GM21447 (cell line): ENCODE results near the gene PUS3.
A peak's percentile ranks its signal among the peaks of the same experiment; 100 is the strongest.

Source experiments
- ATAC-seq: cut with Tn5 transposase; IDR thresholded peaks from one replicate; pipeline ENCODE4 v1.9.1; 2021; ENCODE audit not compliant: unreplicated experiment

PUS3 gene

GRCh38 chr11:125902927-125903710, at the start of gene PUS3:
Gene PUS3 (minus strand): TSS chr11:125903206. CDS start chr11:125896284, 6,922 bp downstream.
- peak; percentile 97 for ATAC-seq

GRCh38 chr11:125952559-125952958, 49.6 kb upstream of the PUS3 start:
- no peak for ATAC-seq

DNA sequence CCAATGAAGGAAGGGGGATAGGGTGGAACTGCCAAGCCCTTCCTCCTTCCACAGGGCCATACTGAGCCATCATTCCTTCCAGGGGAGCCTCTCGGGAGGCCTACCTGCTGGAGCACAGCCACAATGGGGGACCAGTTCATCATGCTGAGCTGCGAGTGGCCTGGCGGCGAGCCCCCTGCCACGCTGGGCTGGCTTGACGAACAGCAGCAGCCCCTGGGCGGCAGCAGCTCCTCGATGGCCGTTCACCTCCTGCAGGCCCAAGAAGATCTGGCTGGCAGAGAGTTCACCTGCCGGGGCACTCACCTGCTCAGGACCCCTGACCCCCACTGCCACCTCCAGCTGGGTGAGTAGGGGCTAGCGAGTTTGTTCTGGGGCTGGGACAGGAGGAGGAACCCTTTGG, 48.7 kb upstream of the PUS3 start:
- ATAC-seq, result no peak

DNA sequence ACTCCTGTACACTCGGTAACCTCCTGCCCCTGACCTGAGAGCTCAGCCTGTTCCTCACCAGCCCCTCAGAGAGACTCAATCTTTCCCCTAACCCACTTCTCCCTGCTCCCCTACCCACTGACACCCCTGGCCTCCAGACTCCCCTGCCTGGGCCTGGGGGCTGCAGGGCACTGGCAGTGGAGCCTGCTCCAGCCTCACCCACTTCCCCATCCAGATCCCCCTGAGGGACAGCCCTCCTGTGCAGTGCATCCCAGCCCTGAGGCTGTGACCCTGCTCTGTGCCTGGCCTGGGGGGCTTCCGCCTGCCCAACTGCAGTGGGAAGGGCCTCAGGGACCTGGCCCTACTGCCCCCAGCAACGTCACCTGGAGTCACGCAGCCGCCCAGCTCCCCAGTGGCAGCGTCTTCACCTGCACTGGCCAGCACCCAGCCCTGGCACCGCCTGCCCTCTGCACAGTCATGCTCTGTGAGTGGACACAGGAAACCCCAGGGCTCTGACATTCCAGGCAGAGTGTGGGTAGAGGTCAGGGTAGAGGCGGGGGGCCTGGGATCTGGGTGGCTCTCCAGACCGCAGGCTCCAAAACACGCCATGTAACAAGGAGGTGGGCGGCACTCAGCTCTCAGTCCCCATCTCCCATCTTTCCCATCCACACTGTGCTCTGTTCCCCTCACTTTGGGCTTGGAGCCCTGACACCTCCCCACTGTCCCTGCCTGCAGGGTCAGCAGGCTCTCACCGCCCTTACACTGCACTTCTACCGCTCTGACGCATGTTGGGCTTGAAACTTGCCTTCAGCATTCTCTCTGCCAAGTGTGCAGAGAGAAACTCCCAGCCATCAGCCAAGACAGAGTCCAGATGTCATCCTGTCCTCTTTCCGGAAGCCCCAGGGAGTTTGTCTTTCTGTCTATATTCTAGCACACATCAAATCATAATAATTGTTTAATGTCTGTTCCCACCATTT, 48.0 kb upstream of the PUS3 start:
- ATAC-seq, result no peak

GRCh38 chr11:125950178-125950490, 47.1 kb upstream of the PUS3 start:
- ATAC-seq, result no peak

DNA sequence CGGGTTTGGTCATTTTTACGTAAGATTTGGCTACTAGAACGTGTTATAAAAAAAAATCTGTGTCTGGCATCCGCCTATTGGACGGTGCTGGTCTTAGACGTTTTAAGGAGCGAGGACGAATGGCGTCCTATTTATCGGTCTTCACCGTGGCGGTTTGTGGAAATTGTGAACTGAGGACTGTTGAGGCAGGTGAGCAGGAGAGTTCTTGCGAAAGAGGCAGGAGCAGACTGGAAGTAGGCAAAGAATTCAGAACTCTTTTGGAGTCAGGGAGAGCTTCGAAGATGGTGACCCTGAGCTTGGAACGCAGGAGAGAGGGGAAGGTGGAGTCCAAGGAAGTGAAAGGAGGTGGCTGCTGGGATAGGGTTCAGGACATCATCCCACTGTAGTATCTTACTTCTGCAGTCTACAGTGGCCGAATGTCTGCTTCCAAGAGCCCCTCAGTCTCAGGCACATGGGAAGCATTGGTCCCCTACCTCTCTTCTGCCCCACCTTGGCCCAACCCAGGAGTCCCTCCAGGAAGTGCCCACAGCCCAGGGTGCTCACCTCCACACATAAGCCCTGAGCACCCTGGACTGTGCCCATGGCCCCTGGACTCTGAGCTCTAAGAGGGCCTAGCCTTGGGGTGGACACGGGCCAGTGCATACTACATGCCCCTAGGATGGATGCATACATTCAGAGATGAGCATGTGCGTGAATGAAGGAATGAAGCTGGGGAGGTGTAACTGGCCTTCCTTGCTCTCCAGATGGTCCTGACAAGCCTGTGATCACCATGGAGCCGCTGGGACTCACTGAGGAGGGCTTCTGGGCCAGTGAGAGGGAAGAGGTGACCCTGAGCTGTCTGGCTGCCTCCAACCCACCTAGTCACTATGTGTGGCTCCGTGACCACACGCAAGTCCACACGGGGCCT, 46.5 kb upstream of the PUS3 start:
- ATAC-seq, result no peak

DNA sequence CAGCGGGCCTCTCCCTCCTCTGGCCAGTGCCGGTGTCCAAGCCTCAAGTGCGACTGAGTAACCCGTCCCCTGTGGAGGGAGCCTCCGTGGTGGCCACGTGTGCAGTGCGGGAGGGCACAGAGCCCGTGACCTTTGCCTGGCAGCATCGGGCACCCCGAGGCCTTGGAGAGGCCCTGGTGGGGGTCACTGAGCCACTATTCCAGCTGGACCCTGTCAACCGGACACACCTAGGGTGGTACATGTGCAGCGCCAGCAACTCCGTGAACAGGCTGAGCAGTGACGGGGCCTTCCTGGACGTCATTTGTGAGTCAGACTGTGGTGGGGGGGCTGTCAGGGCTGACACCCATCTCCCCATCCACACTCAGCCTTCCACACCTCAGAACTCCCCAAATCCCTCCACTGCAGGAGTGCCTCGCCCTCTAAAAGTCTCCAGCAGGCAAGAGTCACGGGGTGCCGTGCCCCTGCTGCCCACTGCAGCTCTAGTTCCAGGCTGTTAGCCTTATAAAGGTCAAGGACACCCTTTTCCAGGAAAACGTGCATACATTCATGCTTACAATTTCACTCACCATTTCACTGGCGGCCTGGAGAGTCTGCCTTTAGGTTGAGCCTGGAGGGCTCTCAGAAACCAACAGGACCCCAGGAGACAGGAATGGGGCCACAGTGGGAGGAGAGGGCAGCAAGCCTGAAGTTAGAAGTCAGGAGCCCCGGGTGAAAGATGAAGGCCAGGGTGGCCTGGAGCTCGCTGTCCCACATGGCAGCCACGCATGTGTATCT, 45.5 kb upstream of the PUS3 start:
- no peak for ATAC-seq

DNA sequence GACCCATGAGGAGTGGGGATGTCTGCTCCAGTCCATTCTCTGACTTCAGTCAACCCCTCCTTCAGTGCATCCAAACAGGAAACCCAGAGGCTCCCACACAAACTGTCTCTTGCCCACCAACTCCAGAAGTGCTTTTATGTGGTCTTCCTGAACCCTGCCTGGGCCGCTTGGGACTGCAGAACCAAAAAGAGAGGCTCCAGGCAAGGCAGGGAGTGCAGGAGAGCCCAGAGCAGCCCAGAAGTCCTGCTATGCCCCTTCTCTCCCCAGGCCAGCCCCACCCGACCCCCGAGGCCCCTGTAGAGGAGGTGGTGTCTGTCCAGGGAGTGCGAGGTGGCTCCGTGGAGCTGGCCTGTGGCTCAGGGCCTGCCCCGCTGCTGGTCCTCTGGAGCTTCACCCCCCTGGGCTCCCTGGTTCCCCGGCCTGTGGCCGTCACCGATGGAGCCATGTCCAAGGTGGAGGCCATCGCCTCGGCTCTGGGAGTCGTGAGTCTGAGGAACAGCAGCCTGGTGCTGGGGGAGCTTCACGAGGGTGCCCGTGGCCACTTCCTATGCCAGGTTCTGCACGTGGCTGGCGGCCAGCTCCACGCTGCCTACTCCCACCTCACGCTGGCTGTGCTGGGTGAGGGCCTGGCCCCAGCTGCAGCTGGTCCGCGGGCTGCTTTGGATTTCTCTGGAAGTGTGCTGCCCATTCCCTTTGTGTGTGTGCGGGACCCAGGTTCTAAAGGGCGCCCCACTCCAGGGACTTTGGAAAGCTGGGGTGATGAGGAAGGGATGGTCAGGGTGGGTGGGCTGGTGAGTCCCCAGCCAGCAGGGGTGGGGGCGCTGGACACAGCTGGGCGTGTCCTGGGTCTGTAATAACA, 44.6 kb upstream of the PUS3 start:
- no peak for ATAC-seq

DNA sequence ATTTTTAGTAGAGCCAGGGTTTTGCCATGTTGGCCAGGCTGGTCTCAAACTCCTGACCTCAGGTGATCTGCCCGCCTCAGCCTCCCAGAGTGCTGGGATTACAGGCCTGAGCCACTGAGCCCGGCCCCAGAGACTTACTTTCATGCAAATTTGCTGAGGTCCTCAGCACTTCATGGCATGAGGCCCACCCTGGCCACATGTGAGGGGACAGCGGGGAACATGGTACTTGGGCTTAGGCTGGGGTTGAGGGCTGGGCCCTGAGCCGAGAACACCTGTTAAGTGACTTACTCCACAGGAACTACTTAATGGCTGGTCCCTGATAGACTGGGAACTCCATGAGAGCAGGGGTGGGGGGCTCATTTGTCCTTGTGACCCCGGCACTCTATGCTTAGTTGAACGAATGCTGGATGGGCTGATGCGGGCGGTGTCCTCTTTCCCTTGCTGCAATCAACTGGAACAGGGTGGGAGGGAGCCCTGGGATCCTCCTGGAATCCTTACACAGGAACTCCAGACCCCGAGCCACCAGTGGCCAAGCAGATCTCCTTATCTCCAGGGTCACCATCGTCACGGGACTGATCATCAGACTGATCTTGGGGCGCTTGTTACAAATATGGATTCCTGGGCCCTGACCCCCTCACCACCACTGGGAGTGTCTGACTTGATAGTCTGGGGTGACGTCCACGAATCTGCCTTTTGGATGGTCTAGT, 43.9 kb upstream of the PUS3 start:
- ATAC-seq, result no peak

GRCh38 chr11:125945797-125946520, 43.0 kb upstream of the PUS3 start, which contains the start of gene VSIG10L2:
Gene VSIG10L2 (plus strand): TSS chr11:125946044. CDS start chr11:125946056, 12 bp downstream.
- no peak for ATAC-seq

- ATAC-seq, result no peak
These were observed 42.2 kb upstream of the PUS3 start for GRCh38 chr11:125945011-125945796.

DNA sequence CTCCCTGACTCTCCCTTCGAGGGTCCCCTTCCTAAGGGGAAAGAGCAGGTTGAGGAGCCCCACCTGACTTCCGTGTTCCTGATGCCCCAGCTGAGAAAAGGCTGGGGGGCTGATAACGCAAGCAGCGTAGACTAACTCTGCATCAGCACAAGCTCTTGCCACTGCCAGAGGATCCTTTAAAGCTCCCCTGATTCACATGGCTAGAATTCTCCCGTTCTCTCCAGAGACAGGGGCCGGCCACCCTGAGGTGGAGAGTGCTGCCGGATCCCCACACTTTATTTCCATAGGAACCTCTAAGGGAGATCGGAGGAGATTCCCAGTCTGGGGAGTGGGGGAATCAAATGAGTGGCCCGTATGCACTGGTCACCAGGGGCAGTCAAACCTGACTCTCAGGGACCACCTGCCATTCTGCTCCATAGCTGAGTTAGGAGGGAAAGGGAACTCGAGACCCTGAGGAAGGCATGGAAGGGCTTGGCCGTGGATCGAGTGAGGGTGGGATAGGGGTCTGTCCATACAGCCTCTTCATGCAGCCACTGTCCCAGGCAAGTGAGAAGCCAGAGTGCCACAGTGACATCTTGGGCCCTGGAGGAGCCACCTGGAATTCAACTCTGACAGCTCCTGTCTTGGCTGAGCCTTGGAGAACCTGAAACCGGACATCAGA, 41.5 kb upstream of the PUS3 start:
- no peak for ATAC-seq

DNA sequence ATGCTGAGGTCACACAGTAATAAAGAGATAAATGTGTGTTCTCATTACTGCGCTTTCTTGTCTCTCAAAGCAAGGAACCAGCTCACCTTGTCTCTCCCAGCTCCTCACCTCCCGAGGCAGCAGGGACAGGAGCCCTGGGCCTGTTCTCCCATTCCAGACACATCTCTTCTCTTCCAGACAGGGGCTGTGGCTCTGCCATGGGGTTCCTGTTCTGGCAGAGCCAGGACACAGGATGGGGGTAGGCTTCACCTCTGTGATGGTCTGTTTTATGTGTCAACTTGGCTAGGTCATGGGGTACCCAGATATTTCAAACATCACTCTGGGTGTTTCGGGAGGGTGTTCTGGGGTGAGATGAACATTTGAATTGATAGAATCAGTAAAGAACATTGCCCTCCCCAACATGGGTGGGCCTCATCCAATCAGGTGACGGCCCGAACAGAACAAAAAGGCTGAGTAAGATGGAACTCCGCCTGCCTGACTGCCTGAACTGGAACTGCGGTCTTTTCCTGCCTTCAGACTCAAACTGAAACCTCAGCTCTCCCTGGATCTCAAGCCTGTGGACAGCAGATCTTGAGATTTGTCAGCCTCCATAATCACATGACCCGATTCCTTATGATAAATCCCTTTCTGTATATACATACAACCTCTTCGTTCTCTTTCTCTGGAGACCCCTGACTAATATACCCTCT, 40.8 kb upstream of the PUS3 start:
- no peak for ATAC-seq

DNA sequence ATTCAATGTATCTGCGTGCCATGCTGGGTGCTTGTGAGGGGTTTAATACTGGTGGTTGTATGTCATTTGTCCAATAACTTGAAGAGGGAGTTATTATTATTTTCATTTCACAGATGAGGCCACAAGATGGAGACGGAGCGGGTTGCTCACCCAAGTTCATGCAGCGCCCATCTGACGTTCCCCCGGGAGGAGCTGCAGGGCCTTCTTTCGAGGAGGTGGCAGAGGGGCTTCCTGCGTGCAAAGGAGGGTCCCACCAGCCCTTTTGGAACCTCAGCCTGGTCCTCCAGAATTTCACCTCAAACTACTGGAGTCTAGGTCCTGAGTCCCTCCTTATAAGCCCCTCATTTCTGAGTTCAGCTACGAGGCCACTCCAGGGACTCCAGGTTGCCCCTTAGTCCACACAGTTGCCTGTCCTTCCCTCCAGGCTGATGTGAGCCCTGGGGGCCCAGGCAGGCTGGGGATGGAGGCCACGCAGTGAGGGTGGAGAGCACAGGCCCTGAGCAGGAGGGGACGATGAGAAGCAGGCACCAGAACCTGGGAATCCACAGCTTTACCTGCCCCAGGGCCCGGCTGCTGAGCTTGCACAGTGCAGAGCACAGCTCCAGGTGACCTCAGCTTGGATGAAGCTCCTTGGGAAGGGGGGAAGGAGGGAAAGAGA, 39.9 kb upstream of the PUS3 start:
- ATAC-seq, result no peak
